C4-2B (cell line): ENCODE measurements around the gene TCFL5.

Source experiments
- H3K27ac ChIP-seq: fragments of 450-650 bp; 2 replicates; pipeline ENCODE4 v1.5.1; 2017
- ZFX ChIP-seq: fragments of 450-650 bp; IDR thresholded peaks from 2 replicates; pipeline ENCODE4 v1.6.1; 2017
- TF ChIP-seq, protein P1 (sequence below): fragments of 450-650 bp; conservative IDR thresholded peaks from 2 replicates; pipeline ENCODE4 v1.5.1; 2017; ENCODE audit warnings: mild to moderate bottlenecking

The TCFL5 gene

DNA sequence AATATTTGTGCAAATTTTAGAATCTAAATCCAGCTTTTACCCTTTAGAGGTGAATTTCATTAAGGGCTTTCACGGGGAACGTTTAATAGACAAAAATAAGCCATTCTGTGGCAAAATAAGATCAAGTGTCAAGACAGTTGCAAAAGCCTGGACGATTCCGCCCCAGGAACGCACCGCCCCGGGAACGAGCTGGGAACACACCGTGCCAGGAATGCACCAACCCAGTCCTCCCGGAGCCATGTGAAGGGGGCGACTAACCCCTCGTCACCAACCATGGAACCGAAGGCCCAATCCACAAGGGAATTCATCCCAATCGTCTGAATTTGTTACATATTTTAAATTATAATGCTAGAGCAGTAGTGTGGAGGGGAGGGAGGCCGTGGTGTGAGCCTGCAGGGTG, 20.8 kb upstream of the TCFL5 start:
- TF ChIP-seq, protein P1, sequence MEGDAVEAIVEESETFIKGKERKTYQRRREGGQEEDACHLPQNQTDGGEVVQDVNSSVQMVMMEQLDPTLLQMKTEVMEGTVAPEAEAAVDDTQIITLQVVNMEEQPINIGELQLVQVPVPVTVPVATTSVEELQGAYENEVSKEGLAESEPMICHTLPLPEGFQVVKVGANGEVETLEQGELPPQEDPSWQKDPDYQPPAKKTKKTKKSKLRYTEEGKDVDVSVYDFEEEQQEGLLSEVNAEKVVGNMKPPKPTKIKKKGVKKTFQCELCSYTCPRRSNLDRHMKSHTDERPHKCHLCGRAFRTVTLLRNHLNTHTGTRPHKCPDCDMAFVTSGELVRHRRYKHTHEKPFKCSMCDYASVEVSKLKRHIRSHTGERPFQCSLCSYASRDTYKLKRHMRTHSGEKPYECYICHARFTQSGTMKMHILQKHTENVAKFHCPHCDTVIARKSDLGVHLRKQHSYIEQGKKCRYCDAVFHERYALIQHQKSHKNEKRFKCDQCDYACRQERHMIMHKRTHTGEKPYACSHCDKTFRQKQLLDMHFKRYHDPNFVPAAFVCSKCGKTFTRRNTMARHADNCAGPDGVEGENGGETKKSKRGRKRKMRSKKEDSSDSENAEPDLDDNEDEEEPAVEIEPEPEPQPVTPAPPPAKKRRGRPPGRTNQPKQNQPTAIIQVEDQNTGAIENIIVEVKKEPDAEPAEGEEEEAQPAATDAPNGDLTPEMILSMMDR = no peak
- no peak for TF ChIP-seq ZFX
- no peak overlapping the region for H3K27ac ChIP-seq

DNA sequence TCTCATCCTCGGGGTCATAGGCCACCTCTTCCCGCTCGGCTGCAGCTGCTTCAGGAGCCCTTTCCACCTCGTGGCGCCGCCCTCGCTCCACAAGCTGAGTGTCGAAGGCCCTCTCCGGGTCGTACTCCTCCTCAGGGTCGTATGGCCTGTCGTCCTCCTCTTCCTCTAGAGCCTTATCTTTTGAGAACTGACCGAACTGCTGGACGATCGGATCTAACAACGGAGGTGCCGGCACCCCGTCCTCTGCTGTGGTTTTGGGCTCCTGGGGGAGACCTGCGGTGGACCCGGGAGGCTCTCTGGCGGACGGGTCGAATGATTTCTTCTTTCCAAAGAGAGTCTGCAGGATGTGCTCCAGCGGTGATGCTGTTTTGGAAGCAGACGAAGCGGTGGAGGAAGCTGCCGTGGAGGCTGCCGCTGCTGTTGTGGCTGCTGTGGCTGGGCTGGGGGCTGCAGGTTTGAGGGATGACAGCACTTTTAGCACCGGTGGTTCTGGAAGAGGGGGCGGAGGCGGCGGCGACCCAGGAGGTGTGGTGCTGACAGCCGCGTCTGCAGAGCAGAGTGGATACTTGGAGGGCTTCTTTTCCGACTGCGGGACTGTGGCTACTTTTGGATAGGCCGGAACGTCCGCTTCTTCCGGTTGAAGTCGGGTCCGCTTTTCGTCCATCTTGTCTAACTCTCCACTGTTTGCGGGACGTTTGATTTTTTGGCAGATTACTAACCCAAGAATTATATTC, 20.2 kb upstream of the TCFL5 start:
- TF ChIP-seq ZFX = no peak
- TF ChIP-seq, protein P1 = no peak
- no peak overlapping the region for H3K27ac ChIP-seq

DNA sequence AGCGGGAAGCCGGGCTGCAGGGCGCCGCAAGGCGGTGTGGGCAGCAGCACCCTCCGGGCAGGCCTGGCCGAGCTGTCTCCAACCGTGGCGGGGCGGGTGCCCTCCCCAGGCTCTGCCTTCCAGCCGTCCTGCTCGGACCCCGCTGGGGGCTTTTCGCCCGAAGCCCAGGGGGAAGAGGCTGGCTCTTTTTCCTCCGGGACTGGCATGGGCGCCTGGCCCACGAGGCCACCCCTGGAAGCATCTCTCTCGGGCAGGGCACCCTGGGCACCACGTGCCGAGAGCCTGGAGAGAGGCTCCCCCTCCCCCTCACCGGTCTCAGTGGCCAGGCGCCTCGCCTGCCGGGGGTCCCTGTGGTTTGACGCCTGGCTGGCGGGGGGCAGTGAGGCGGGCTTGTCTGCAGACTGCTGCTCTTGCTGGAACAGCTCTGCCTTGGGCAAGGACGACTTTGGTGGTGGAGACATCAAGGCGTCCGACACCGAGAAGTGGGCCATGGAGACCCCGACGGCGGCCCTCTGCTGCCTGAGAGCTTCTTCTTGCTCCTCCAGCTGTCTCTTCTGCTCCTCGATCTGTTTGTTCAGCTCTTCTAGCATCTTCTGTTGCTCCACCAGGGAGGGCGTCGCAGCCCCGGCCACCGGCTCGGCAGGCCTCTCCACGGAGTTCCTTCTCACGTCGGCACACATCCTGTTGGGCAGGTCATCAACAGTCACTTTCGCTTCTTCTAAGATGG, 19.5 kb upstream of the TCFL5 start:
- TF ChIP-seq ZFX = no peak
- TF ChIP-seq, protein P1 = no peak
- H3K27ac ChIP-seq = no peak overlapping the region

DNA sequence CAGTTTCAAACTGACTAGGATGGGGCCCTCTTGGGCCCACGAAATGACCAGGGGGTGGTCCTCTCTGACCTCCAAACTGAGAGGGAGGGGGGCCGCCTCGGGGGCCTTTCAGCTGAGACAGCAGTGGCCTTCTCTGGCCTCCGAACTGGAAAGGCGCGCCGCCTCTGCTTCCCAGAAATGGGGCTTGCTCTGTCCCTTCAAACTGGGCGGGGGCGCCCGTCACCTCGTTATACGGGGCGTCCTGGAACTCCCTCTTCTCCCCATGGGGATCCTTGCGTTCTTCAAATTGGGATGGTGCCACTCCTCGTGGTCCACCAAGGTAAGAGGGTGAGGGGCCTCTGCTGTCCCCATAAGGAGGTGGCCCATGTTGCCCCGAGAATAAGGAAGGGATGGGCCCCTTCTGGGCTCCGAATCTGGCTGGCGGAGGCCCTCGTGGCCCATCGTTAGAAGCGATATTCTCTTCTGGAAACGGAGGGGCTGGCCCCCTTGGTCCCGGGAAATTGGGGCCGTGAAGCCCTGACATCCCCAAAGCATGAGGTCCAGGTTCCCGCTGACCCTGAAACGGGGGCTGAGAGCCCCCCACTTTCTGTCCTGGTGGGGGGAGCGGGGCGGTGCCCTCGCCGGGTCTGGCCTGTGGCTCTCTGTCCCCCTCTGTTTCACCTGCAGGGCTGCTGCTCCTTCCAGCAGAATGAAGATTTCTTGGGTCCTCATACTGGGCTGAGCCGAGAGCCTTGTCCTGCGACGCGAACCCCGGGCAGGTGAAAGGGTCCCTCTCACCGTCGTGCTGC, 18.7 kb upstream of the TCFL5 start:
- H3K27ac ChIP-seq = no peak overlapping the region
- TF ChIP-seq ZFX = no peak
- TF ChIP-seq, protein P1 = no peak

DNA sequence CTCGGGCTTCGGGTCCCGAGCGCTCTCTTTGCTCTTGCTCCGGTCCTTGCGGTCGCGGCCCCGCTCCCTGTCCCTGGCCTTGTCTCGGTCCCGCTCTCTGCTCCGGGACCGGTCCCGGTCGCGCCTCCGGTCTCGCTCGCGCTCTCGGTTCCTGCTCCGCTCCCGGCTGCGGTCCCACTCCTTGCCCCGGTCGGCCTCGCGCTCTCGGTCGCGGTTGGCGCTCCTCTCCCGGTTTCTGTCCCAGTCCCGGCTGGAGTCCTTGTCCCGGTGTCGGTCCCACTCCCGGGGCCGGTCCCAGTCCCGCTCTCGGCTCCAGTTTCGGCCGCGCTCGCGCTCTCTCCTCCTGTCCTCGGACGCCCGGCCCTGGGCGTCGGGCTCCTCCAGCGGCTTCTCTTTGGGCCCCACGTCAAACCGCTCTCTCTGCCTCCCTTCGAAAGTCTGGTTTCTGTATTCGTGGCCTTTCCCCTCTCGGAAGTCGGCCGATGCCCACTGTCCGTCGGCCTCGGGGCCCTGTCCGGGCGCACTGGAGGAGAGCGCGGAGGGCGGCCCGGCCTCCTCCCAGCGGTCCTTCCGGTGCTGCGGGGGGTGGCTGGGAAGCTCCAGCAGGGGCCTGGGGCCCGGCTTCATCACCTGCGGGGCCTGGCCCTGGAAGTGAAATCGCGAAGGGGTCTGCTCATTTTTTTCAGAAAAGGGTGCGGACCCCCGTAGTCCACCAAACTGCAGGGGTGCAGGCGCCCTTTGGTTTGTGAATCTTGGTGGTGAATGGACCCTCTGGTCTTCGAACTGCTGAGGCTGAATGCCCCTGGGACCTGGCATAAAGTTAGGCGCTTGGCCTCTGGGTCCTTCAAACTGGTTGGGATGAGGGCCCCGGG, 17.9 kb upstream of the TCFL5 start:
- H3K27ac ChIP-seq = no peak overlapping the region
- no peak for TF ChIP-seq ZFX
- TF ChIP-seq, protein P1 = no peak

DNA sequence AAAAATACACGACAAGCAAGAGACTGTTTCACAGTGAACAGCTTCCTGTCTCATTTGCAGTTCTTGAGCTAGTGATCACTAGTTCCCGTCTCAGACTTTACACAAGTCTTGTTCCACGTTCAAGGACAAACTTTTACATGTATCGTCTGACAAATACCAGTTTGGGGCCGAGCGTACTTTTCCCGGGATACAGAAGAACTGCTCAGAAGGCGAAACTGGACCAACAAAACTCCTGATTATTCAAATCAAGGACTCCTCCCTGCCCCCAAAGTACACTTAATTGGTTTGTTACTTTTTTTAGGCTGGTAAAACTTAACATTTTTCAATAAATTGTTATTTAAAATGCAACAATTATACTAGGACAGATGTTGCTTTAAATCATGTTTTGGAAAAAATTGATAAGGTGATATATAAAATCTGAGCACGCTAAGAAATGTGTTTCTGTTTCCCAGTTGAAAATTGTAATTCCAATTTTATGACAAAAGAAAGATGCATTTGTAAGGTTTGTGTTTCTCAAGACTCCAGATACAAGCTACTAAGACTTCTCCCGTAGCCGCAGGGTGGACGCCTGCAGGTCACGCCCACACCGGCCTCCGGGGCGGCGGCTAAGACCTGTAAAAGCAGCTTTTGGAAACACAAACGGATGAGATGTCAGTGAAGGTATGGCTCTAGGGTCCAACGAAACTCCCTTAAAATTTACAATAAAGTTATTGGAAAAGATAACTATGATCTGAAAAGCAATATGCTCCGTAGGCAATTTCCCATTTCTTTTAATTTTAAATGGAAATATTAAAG, 16.8 kb upstream of the TCFL5 start:
- no peak for TF ChIP-seq ZFX
- TF ChIP-seq, protein P1 = no peak
- no peak overlapping the region for H3K27ac ChIP-seq
